DND-41 (cell line): Measurements from ENCODE around the gene GSTA1.
"Not testable (repeated sequence)": the region's sequence is repeated elsewhere in the genome, so short reads cannot be mapped to it uniquely, and the experiment has no call there.

Experiments
- ATAC-seq: fragments of 200-7000 bp; cut with Tn5 transposase; 3 replicates; pipeline ENCODE4 v1.9.1; 2021; ENCODE audit warnings: low read depth; ENCODE audit not compliant: insufficient read depth
- DNase-seq: peaks from one replicate; pipeline ENCODE4 v3.0.0-alpha.2; 2020
- H2AFZ ChIP-seq: 2 replicates; pipeline ENCODE4 v1.6.0; 2012; ENCODE audit warnings: low read depth, low read length
- H3K27ac ChIP-seq: 2 replicates; pipeline ENCODE4 v1.5.1; 2012; ENCODE audit warnings: low read length, inconsistent platforms
- H3K27me3 ChIP-seq: fragments of 200-600 bp; sonication (generic); 2 replicates; pipeline ENCODE4 v1.6.0; 2012; ENCODE audit warnings: low read length, mild to moderate bottlenecking, inconsistent platforms; ENCODE audit not compliant: insufficient read depth, poor library complexity
- H3K36me3 ChIP-seq: 2 replicates; pipeline ENCODE4 v1.5.1; 2012; ENCODE audit warnings: low read length, inconsistent platforms; ENCODE audit not compliant: insufficient read depth
- H3K4me1 ChIP-seq: 2 replicates; pipeline ENCODE4 v1.5.1; 2012; ENCODE audit warnings: mild to moderate bottlenecking, low read length; ENCODE audit not compliant: insufficient read depth
- H3K4me2 ChIP-seq: 2 replicates; pipeline ENCODE4 v1.6.0; 2012; ENCODE audit warnings: mild to moderate bottlenecking, moderate library complexity, low read length, inconsistent platforms; ENCODE audit not compliant: insufficient read depth
- H3K4me3 ChIP-seq, 2 experiments: fragments of 200-600 bp in 1 of 2; shearing (Covaris generic) in 1 of 2; 2 replicates each; pipeline ENCODE4 v1.5.1; 2012 to 2016; ENCODE audit warnings: inconsistent platforms in 2 of 2, low read length in 2 of 2, mild to moderate bottlenecking in 2 of 2, low read depth in 1 of 2, moderate library complexity in 1 of 2
- H3K79me2 ChIP-seq: 2 replicates; pipeline ENCODE4 v1.6.0; 2012; ENCODE audit warnings: low read length, inconsistent platforms; ENCODE audit not compliant: insufficient read depth
- H3K9ac ChIP-seq: 2 replicates; pipeline ENCODE4 v1.6.0; 2012; ENCODE audit warnings: low read depth, mild to moderate bottlenecking, inconsistent platforms, low read length, moderate library complexity
- H3K9me3 ChIP-seq: 2 replicates; pipeline ENCODE4 v1.5.1; 2012; ENCODE audit warnings: low read length, moderate library complexity, mild to moderate bottlenecking, inconsistent platforms; ENCODE audit not compliant: insufficient read depth, severe bottlenecking
- H4K20me1 ChIP-seq: 2 replicates; pipeline ENCODE4 v1.6.0; 2012; ENCODE audit warnings: low read length; ENCODE audit not compliant: insufficient read depth
- EZH2 ChIP-seq: IDR thresholded peaks from 3 replicates; pipeline ENCODE4 v1.6.1; 2012; ENCODE audit warnings: borderline replicate concordance, low read depth, mild to moderate bottlenecking, moderate library complexity, low read length, inconsistent platforms; ENCODE audit not compliant: severe bottlenecking
- TF ChIP-seq, protein P1 (sequence below): IDR thresholded peaks from 2 replicates; pipeline ENCODE4 v1.5.1; 2012; ENCODE audit warnings: borderline replicate concordance, low read length, moderate library complexity, mild to moderate bottlenecking; ENCODE audit not compliant: poor library complexity, severe bottlenecking; ENCODE audit errors: extremely low read depth

GSTA1 gene

DNA sequence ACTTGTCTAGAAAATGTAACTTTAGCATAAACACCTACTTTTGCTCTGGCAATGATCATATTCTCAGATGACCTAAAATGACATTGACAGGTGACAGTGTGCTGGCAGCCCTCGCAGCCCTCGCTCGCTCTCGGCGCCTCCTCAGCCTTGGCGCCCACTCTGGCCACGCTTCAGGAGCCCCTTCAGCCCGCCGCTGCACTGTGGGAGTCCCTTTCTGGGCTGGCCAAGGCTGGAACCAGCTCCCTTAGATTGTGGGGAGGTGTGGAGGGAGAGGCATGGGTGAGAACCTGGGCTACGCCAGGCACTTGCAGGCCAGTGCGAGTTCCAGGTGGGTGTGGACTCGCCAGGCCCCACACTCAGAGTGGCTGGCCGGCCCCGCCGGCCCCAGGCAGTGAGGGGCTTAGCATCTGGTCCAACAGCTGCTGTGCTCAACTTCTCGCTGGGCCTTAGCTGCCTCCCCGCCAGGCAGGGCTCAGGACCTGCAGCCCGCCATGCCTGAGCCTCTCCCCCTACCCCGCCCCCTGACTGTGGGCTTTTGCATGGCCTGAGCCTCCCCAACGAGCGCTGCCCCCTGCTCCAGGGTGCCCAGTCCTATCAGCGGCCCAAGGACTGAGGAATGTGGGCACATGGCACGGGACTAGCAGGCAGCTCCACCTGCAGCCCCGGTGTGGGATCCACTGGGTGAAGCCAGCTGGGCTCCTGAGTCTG lies 17.2 kb downstream of the GSTA1 start:
- Histone ChIP-seq H2AFZ (no peak overlapping the region), H3K9me3 (no peaks in the 10 kb centered on the region), H3K4me1 (no peaks in the 10 kb centered on the region), H3K36me3 (no peaks in the 10 kb centered on the region), H3K4me2 (no peak overlapping the region), H4K20me1 (no peaks in the 10 kb centered on the region), H3K27ac (no peak overlapping the region), H3K4me3 (no peak overlapping the region), H3K27me3 (peaks cover under 1% of the 10 kb centered on the region), H3K9ac (no peak overlapping the region), H3K79me2 (no peaks in the 10 kb centered on the region)
- ATAC-seq (no peak), DNase-seq (no peak)
- TF ChIP-seq, protein P1, sequence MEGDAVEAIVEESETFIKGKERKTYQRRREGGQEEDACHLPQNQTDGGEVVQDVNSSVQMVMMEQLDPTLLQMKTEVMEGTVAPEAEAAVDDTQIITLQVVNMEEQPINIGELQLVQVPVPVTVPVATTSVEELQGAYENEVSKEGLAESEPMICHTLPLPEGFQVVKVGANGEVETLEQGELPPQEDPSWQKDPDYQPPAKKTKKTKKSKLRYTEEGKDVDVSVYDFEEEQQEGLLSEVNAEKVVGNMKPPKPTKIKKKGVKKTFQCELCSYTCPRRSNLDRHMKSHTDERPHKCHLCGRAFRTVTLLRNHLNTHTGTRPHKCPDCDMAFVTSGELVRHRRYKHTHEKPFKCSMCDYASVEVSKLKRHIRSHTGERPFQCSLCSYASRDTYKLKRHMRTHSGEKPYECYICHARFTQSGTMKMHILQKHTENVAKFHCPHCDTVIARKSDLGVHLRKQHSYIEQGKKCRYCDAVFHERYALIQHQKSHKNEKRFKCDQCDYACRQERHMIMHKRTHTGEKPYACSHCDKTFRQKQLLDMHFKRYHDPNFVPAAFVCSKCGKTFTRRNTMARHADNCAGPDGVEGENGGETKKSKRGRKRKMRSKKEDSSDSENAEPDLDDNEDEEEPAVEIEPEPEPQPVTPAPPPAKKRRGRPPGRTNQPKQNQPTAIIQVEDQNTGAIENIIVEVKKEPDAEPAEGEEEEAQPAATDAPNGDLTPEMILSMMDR: no peak
- no peak for TF ChIP-seq EZH2

DNA sequence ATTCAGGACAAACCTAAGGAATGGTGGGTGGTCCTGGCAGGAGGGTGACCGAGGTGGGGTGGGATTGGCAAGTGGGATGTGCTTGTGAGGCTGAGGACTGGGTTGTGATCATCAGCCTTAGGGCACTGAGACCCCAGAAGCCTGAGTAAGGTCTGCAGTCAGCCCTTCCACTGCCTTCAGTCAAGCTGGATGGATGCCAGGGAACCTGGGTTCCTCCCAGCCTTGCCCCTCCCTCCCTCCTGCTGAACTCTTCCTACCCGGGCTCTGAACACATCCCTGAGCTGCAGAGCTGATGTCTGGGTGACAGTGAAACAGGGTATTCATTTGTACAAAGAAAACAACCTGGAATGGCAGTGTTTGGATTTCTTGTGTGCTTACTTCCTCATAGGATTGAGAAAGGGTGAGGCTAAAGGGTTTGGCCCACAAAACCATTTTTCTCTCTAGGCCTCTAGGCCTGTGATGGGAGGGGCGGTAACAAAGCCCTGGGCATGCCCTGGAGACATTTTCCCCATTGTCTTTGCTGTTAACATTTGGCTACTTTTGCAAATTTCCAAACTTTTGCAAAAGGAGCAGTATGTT lies 20.8 kb downstream of the GSTA1 start:
- not testable (repeated sequence) for H3K9me3 ChIP-seq, H3K4me2 ChIP-seq, H3K9ac ChIP-seq, H3K79me2 ChIP-seq, ATAC-seq, H4K20me1 ChIP-seq, H3K4me3 ChIP-seq, H3K36me3 ChIP-seq, H3K4me1 ChIP-seq, H2AFZ ChIP-seq, H3K27ac ChIP-seq
- H3K27me3 ChIP-seq: peaks cover 11% of the 10 kb centered on the region
- peak; percentile 6 for DNase-seq

DNA sequence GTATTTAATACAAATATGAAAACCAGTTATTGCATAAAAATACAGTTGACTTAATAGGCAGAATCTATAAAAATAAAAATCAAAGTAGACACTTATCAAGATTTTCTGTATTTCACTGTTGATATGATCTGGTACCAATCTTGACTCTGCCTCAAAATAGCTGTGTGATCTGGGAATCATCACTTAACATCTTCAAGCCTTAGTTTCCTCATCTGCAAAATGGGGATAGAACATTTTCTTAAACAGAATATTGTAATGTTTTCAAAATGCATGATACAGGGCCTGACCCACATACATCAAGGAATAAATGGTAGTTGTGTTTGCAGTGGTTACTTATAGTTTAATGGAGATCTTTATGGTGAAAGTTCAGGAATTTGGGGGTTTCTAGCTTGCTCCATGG lies 21.4 kb downstream of the GSTA1 start:
- not testable (repeated sequence) for H3K9ac ChIP-seq, H3K79me2 ChIP-seq, H3K4me2 ChIP-seq, H4K20me1 ChIP-seq, H3K36me3 ChIP-seq, H2AFZ ChIP-seq, H3K27ac ChIP-seq, H3K9me3 ChIP-seq, ATAC-seq, H3K4me1 ChIP-seq, H3K4me3 ChIP-seq, DNase-seq
- peaks cover 11% of the 10 kb centered on the region for H3K27me3 ChIP-seq

DNA sequence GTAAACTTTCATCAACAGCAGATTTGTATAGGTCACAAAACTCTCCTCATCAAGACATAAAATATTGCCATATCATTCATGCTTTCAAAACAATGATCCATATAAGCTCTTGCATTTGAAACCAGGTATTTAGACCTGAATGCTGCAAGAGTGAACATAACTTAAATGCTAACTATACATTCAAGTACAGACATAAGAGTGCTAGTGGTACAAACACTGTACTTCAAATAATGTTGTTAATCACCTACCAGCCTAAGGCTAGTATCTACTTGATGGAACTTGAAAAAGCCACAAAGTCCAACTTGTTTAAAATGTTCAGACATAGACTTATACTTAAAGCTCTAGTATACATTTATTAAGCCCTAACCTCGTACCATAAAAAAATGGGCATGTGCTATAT lies 24.4 kb downstream of the GSTA1 start:
- H3K79me2 ChIP-seq: no peaks in the 10 kb centered on the region
- no peak overlapping the region for H3K4me3 ChIP-seq
- no peaks in the 10 kb centered on the region for H3K36me3 ChIP-seq
- H3K27ac ChIP-seq: no peak overlapping the region
- H3K4me2 ChIP-seq: no peak overlapping the region
- H2AFZ ChIP-seq: no peak overlapping the region
- no peaks in the 10 kb centered on the region for H4K20me1 ChIP-seq
- ATAC-seq: no peak
- H3K9me3 ChIP-seq: no peaks in the 10 kb centered on the region
- H3K27me3 ChIP-seq: peaks cover 11% of the 10 kb centered on the region
- no peak for DNase-seq
- no peaks in the 10 kb centered on the region for H3K4me1 ChIP-seq
- H3K9ac ChIP-seq: no peak overlapping the region
- TF ChIP-seq, protein P1: no peak
- TF ChIP-seq EZH2: no peak

DNA sequence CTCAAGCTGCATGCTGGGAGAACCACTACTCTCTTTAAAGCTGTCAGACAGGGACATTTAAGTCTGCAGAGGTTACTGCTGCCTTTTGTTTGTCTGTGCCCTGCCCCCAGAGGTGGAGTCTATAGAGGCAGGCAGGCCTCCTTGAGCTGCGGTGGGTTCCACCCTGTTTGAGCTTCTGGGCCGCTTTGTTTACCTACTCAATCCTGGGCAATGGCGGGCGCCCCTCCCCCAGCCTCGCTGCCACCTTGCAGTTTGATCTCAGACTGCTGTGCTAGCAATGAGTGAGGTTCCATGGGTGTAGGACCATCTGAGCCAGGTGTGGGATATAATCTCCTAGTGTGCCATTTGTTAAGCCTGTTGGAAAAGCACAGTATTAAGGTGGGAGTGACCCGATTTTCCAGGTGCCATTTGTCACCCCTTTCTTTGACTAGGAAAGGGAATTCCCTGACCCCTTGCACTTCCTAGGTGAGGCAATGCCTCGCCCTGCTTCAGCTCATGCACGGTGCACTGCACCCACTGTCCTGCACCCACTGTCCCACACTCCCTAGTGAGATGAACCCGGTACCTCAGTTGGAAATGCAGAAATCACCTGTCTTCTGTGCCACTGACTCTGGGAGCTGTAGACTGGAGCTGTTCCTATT lies 26.8 kb downstream of the GSTA1 start:
- H3K27ac ChIP-seq, H3K4me1 ChIP-seq, H3K36me3 ChIP-seq, H3K79me2 ChIP-seq, ATAC-seq, H3K9ac ChIP-seq, H3K9me3 ChIP-seq, H3K4me2 ChIP-seq, H4K20me1 ChIP-seq, H2AFZ ChIP-seq, H3K4me3 ChIP-seq, DNase-seq: not testable (repeated sequence)
- H3K27me3 ChIP-seq: peaks cover 11% of the 10 kb centered on the region

DNA sequence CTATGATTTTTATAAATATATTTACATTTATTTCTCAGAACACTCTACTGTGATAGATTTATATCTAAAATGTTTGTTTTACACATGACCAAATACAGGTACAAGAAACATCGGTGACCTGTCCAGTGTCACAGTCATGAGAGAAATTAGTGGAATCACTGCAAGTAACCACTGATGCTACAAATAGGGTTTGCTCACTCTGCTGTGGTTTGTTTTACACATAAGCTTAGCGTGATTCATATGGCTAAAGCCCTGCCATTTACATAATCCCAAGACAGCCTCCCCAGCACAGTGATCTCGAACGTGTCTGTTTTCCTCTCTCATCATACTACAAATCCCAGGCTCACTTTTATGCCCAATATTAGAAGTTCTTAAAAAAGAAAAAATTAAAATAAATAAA lies 34.2 kb downstream of the GSTA1 start:
- not testable (repeated sequence) for H4K20me1 ChIP-seq, H3K4me1 ChIP-seq, H3K79me2 ChIP-seq, H3K9ac ChIP-seq, DNase-seq, H2AFZ ChIP-seq, H3K4me2 ChIP-seq, H3K9me3 ChIP-seq, ATAC-seq, H3K36me3 ChIP-seq, H3K27me3 ChIP-seq, H3K27ac ChIP-seq, H3K4me3 ChIP-seq
